ENCODE results near the gene PLEKHA7. TPM values are rescaled to one million over a fixed set of nuclear protein-coding genes. Genes with fewer than 3 reads are reported as not detected.

Gene PLEKHA7
- total RNA-seq, 4 donors from 2014 or later, result 0.72 to 3.6 (median 2.2) TPM

DNA sequence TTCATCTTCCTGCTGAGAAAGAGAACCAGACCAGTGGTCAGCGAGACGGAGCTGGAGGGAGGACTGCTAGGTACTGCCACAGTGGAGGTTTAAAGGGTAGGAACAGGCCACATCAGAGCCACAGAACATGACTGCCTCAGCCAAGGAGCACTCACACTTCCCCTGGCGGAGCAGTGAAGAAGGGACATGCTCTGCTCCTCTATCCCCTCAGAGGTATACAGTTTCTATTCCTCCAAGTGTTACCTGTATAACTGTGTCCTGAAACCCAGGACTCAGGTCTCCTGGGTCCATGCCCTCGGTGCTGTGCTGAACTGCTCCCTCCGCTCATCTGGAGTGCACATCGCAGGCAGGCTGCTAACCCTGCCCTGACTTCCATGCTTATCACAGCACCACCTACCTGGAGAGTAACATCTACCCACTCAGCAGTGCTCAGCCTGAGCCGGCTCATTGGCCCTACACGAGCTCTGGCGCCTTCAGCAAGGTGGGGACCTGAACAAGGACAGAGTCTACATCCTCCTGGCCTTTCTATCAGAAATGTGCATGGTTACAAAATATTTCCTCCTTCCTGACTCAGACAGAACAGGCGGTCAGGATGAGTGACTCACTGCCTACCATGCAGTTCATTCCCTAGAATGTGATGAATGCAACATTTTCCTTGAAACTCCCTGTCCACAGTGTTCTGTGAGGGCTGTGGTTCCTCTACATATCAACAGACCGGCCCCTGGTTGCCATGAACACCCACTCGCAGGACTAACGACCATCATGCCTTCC lies 222.8 kb downstream of the PLEKHA7 start:
- Histone ChIP-seq H3K4me1 (peaks cover 3 to 8% of the 10 kb centered on the region in 2 donors), H3K9me3 (no peaks in the 10 kb centered on the region), H3K4me3 (no peak overlapping the region), H3K27me3 (no peaks in the 10 kb centered on the region), H3K36me3 (no peaks in the 10 kb centered on the region), H3K27ac (no peak overlapping the region)
- intact Hi-C loops (cut with DNase I; ENCODE audit: low total_unique reads) (no loop called here), in situ Hi-C loops (cut with MboI; ENCODE audit: low sequenced_read_pairs in 4 of 4) (loop anchor here in 1 of 4 donors (10.0 kb wide), 1 partner anchor 273 kb away; no protein-coding TSS in a partner anchor)
- TF ChIP-seq, protein P1, sequence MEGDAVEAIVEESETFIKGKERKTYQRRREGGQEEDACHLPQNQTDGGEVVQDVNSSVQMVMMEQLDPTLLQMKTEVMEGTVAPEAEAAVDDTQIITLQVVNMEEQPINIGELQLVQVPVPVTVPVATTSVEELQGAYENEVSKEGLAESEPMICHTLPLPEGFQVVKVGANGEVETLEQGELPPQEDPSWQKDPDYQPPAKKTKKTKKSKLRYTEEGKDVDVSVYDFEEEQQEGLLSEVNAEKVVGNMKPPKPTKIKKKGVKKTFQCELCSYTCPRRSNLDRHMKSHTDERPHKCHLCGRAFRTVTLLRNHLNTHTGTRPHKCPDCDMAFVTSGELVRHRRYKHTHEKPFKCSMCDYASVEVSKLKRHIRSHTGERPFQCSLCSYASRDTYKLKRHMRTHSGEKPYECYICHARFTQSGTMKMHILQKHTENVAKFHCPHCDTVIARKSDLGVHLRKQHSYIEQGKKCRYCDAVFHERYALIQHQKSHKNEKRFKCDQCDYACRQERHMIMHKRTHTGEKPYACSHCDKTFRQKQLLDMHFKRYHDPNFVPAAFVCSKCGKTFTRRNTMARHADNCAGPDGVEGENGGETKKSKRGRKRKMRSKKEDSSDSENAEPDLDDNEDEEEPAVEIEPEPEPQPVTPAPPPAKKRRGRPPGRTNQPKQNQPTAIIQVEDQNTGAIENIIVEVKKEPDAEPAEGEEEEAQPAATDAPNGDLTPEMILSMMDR (IDR thresholded peaks at IDR 0.05 in 4 of 5, conservative IDR thresholded peaks at IDR 0.05 in 1 of 5), result no peak
- no peak for TF ChIP-seq POLR2A (IDR thresholded peaks at IDR 0.05)
- ATAC-seq (peak; percentile 43 to 55), DNase-seq (no peak)

DNA sequence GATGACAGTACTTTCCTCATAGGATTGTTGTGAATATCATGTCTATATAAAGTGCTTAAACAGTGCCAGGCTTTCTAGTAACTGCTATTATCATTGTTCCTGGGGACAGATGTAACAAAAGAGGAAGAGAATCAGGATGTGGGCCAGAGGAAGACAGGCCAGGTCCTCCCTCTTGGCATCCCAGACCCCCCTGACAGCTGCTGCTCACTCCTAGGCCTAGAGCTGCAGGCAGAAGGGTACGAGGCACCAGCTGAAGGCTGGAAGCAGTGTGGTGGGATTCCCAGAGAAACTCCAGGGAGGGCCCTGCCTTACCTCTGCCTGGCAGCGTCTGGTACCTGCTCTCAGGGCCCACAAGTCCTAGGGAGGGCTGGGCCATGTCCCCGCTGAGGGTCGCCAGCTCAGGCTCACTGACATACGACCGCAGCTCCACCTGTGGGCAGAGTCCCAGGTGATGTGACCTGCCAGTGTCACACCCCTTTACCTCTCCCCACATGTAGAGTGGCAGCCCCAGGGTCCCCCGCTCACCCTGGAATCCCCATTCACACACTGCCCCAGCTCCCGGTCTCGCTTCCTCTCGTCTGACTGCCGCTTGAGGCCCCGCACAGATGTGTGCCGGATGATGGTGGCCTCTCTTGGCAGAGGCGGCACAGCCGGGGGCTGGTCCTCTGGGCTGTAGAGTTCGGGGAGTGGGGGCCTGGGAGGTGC lies 223.6 kb downstream of the PLEKHA7 start:
- in situ Hi-C loops (cut with MboI; ENCODE audit: low sequenced_read_pairs in 4 of 4) (loop anchor here in 1 of 4 donors (10.0 kb wide), 1 partner anchor 274 kb away; no protein-coding TSS in a partner anchor), intact Hi-C loops (cut with DNase I; ENCODE audit: low total_unique reads) (no loop called here)
- peaks cover 3 to 8% of the 10 kb centered on the region in 2 donors for H3K4me1 ChIP-seq
- ATAC-seq (no peak), DNase-seq (no peak)
- no peaks in the 10 kb centered on the region for H3K27me3 ChIP-seq
- no peak overlapping the region for H3K27ac ChIP-seq
- TF ChIP-seq, protein P1 (IDR thresholded peaks at IDR 0.05 in 4 of 5, conservative IDR thresholded peaks at IDR 0.05 in 1 of 5), result no peak
- TF ChIP-seq POLR2A (IDR thresholded peaks at IDR 0.05), result no peak
- no peaks in the 10 kb centered on the region for H3K9me3 ChIP-seq
- H3K4me3 ChIP-seq, result no peak overlapping the region
- no peaks in the 10 kb centered on the region for H3K36me3 ChIP-seq

DNA sequence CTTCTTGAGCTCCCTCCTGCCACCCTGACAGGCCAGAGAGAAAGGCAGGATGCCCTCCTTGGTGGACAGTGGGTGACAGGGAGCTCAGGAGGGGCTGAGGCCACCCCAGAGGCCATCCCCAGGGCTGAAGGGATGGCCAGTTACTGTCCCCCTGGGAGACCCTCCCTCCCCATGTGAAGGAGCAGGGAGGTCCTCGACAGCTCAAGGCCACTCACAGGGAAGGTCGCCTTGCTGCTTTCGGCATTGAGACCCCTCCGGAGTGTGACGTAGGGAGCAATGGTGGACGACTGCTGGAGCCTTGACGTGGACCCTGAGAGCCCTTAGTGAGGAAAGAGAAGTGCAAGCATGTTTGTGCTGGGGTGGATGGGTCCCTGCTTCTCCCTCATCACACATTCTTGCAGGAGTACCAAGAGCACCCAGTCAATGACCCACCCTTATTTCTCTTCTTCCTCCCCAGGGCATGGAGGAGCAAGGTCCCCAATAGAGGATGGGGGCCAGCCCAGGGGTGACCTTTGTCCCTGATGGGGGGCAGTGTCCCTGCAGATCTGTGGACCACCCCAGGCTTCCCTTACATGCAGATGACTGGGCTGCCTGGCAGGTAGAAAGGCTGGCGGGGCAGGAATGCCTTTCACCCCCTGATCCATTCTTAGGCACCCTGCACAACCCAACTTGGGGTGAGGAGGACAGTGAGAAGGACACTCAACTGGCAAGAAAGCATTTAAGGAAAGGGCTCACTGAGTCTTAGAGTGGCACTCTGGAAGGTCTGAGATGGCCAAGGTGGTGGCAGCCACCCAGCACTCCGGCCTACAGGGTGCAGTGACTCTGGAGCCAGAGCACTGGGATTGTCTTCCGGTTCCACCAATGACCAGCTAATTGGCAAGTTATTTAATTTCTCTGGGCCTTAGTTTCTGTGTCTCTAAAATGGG lies 224.4 kb downstream of the PLEKHA7 start:
- Histone ChIP-seq H3K4me1 (peaks cover 3 to 8% of the 10 kb centered on the region in 2 donors), H3K4me3 (no peak overlapping the region), H3K36me3 (no peaks in the 10 kb centered on the region), H3K9me3 (no peaks in the 10 kb centered on the region), H3K27ac (no peak overlapping the region), H3K27me3 (no peaks in the 10 kb centered on the region)
- DNase-seq, result no peak
- intact Hi-C loops (cut with DNase I; ENCODE audit: low total_unique reads) (no loop called here), in situ Hi-C loops (cut with MboI; ENCODE audit: low sequenced_read_pairs in 4 of 4) (loop anchor here in 1 of 4 donors (10.0 kb wide), 1 partner anchor 275 kb away; no protein-coding TSS in a partner anchor)
- TF ChIP-seq, protein P1 (IDR thresholded peaks at IDR 0.05 in 4 of 5, conservative IDR thresholded peaks at IDR 0.05 in 1 of 5), result no peak
- no peak for TF ChIP-seq POLR2A (IDR thresholded peaks at IDR 0.05)
- no peak for ATAC-seq

DNA sequence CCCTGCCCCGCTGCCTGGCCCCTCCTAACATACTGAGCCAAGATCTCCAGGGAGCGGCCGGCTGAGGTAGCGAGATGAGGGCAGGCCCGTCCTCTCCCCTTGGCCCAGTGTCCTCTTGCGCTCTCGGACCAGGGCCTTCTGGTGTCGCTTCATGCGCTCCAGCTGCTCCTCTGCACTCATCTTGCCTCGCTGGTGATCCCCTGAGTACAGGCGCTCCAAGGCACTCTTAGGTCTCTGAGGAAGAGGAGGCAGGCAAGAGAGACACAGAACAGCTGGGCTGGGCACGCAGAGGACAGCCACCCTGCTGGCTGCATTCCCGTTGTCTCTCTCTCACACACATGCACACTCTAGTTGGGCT lies 225.2 kb downstream of the PLEKHA7 start:
- Histone ChIP-seq H3K27me3 (no peaks in the 10 kb centered on the region), H3K4me3 (no peak overlapping the region), H3K9me3 (no peaks in the 10 kb centered on the region), H3K27ac (no peak overlapping the region), H3K36me3 (no peaks in the 10 kb centered on the region), H3K4me1 (peaks cover 3 to 8% of the 10 kb centered on the region in 2 donors)
- no peak for ATAC-seq
- no peak for DNase-seq
- intact Hi-C loops (cut with DNase I; ENCODE audit: low total_unique reads), result no loop called here
- TF ChIP-seq POLR2A (IDR thresholded peaks at IDR 0.05), result no peak
- TF ChIP-seq, protein P1 (IDR thresholded peaks at IDR 0.05 in 4 of 5, conservative IDR thresholded peaks at IDR 0.05 in 1 of 5), result no peak
- in situ Hi-C loops (cut with MboI; ENCODE audit: low sequenced_read_pairs in 4 of 4), result no loop called here
